Activated CD4-positive, alpha-beta T cell treated with anti-CD3 and anti-CD28 coated beads for 48 hours (primary cell): ENCODE measurements around the gene NAT8.
"Not testable (repeated sequence)": the region's sequence is repeated elsewhere in the genome, so short reads cannot be mapped to it uniquely, and the experiment has no call there.

Experiments used
- DNase-seq: peaks from one replicate; pipeline ENCODE4 v3.0.0-alpha.2; 2020

Gene NAT8

GRCh38 chr2:73630662-73631266 is 11.5 kb downstream of the NAT8 start:
- DNase-seq, result not testable (repeated sequence)

- not testable (repeated sequence) for DNase-seq
Observed at GRCh38 chr2:73628493-73628892, 13.7 kb downstream of the NAT8 start.

- not testable (repeated sequence) for DNase-seq
Observed at GRCh38 chr2:73626237-73626636, 16.0 kb downstream of the NAT8 start.

- DNase-seq, result not testable (repeated sequence)
Observed at GRCh38 chr2:73624625-73625024, 17.6 kb downstream of the NAT8 start.

GRCh38 chr2:73624036-73624435 is 18.2 kb downstream of the NAT8 start:
- not testable (repeated sequence) for DNase-seq

- DNase-seq, result not testable (repeated sequence)
Observed at GRCh38 chr2:73619925-73620324, 22.3 kb downstream of the NAT8 start.

- DNase-seq, result no peak
Observed at GRCh38 chr2:73614997-73615396, 27.2 kb downstream of the NAT8 start.

GRCh38 chr2:73614105-73614504 is 28.1 kb downstream of the NAT8 start:
- DNase-seq, result peak; percentile 20

GRCh38 chr2:73611867-73612266 is 30.4 kb downstream of the NAT8 start:
- DNase-seq, result no peak

- DNase-seq, result no peak
Observed at GRCh38 chr2:73611193-73611592, 31.0 kb downstream of the NAT8 start.

GRCh38 chr2:73610111-73610510 is 32.1 kb downstream of the NAT8 start:
- DNase-seq, result no peak

GRCh38 chr2:73604589-73604988 is 37.6 kb downstream of the NAT8 start:
- not testable (repeated sequence) for DNase-seq

GRCh38 chr2:73603099-73603588 is 39.1 kb downstream of the NAT8 start:
- peak; percentile 34 for DNase-seq

- no peak for DNase-seq
Observed at GRCh38 chr2:73601780-73602179, 40.4 kb downstream of the NAT8 start.

- no peak for DNase-seq
Observed at GRCh38 chr2:73594251-73594650, 48.0 kb downstream of the NAT8 start.

GRCh38 chr2:73593680-73594079 is 48.5 kb downstream of the NAT8 start:
- DNase-seq, result no peak
